GM21423 (cell line): Measurements from ENCODE around the gene CCDC63.

Source experiments
- ATAC-seq: cut with Tn5 transposase; IDR thresholded peaks from one replicate; pipeline ENCODE4 v1.9.1; 2021; ENCODE audit warnings: mild to moderate bottlenecking, moderate library complexity; ENCODE audit not compliant: unreplicated experiment

Gene CCDC63

DNA sequence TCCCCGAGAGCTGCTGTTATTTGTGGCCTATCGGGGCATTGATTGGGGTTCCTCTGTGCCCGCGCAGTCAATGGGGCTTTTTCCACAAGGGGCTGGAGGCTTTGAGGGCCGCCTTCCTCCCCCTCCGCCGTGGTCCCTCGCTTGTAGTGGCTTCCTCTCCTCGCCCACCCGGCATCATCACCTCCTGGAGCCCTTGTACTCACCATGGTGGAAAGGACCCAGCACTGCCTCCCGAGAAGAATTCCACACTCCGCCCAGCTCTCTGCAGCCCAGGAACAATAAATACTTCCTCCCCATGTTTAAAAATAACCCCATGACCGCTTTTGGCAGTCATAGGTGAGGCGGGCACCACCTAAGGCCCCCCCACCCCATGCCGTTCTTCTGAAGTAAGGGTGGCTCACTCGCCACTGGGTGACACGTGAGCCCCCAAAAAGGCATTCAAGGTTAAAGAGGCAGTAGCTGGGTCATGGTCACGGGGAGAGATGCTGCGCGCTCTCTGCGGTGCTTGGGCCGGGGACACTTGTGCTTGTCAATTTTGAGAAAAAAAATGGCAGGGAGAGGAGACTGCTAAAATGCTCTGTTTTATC is 73.6 kb downstream of the CCDC63 start, which contains the start of gene MYL2:
Gene MYL2, minus strand, starts transcription at position 256 of the 587 bp plus-strand sequence. Its CDS starts 50 bp downstream, at position 206.
- ATAC-seq: no peak

DNA sequence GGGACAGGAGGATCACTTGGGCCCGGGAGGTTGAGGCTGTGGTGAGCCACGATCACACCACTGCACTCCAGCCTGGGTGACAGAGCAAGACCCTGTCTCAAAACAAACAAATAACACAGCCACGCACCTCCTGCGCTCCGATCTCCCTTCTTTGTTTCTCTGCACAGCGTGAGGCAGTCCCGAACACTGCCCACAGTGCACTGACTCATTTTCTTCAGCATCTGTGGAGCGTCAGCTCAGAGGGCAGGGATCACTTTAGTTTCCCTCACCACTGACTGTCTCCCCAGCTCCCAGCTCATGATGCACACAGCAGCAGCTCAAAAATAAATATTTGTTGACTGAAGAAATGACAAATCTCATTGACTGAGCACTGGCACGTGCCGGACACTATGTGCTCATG is 74.5 kb downstream of the CCDC63 start:
- no peak for ATAC-seq

DNA sequence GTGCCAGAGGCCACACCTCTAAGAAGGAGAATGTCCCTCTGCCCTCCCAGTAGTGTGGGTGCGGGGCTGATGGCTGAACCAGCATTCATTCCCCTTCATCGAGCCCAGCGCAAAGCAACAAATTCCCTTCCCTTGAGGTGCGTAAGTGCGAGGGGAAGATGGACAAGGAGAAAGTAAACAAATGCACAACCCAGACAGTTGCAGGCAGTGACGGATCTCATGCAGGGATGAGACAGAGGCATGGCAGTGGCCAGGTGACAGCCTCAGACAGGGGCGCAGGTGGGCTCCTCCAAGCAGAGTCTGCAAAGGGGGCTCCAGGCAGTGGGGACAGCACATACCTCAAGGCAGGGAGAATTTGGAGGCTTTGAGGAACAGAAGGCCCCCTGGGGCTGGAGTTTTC is 75.9 kb downstream of the CCDC63 start:
- no peak for ATAC-seq

DNA sequence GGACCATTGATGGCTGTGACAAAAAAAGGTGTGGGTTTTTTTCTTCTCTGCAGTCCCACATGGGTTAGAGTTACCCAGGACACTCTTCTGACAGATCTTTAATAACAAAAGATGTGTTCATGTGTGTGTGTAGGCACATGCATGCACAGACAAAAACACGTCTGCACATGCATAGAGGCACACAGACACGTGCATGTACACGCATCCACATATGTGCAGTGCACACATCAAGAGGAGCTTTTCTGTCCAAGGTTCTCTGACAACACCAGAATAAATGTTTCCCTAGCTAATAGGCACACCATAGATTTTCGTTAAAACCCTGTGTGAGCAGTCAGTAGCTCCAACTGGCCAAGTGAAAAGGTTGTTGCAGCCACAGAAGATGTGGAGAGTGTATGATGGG is 76.4 kb downstream of the CCDC63 start:
- ATAC-seq: no peak

DNA sequence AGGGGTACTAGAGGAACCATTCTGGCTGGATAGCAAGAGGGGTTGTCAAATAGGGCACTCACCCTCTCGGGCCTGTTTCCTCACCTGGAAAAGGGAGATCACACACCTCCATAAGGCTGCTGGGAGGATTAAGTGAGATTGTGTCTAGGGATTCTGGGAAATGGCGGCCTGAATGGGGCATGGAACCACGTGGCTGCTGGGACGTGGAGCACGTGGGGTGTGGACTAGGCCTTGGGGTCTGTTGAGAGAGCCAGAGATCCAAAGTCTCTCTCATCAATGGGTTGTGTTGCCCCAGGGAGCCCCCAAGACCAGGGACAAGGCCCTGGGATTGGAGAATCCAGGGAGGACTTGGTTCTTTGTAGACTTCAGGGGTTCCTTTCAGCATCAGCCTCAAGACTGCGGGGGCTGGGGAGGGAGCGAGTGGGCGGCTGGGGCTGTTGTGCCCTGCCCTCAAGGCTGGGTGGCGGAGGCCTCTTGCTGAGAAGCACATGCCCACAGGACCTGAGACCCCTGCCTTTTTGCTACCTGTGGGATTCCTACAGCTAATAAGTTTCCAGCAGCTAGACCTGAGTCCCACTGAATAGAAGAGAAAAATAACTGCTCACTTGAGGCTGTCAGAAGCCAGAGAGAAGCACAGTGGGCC is 77.0 kb downstream of the CCDC63 start:
- ATAC-seq: no peak

DNA sequence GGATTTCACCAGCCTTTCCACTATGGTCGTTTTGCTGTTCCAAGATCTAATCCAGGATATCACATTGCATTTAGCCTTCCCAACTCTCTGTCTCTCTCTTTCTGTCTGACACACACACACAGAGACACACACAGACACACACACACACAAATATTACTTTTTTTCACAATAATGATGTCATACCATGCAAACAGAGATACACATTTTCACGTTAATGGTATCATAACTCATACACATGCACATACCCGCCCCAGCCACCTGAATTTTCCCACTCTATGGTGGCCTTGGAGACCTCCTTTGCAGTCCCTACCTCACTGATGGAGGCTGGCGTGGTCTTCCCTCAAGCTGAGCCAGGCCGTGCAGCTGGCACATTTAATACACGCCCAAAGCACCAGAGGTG is 80.8 kb downstream of the CCDC63 start:
- ATAC-seq: no peak

DNA sequence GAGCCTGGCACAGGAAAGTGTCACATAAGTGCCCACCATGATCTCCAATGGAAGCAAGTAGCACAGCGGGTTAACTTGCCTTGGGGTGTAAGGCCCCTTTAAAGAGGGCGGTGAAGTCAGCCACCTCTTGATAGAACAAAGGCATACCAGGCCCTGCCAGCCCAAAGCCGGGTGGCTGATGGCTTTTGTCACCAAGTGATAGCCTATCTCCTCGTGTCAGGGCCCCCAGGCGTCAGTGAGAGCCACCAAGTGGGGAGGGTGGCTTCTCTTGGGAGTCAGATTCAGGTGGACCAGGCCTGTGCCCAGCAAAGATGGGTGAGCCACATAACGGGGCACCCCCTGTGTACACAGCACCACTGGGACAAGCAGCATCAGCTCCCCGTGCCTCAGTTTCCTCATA is 81.9 kb downstream of the CCDC63 start:
- ATAC-seq: no peak

DNA sequence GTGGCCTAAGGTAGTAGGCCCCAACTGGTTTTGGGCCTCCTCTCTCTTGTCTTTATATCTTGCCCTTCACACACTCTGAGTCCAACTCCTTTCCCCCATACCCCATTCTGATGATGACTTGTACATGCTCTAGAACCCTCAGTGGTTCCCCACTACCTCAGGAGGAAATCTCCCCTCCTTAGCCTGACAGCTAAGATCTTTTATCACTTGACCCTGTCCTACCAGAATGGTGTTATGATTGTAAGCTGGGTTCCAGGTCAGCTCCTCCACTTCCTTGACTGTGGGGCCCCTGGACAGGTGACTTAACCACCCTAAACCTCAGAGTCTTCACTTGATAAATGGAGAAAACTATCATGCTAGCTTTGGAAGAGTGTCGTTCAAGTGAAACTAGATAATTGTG is 83.0 kb downstream of the CCDC63 start:
- no peak for ATAC-seq

DNA sequence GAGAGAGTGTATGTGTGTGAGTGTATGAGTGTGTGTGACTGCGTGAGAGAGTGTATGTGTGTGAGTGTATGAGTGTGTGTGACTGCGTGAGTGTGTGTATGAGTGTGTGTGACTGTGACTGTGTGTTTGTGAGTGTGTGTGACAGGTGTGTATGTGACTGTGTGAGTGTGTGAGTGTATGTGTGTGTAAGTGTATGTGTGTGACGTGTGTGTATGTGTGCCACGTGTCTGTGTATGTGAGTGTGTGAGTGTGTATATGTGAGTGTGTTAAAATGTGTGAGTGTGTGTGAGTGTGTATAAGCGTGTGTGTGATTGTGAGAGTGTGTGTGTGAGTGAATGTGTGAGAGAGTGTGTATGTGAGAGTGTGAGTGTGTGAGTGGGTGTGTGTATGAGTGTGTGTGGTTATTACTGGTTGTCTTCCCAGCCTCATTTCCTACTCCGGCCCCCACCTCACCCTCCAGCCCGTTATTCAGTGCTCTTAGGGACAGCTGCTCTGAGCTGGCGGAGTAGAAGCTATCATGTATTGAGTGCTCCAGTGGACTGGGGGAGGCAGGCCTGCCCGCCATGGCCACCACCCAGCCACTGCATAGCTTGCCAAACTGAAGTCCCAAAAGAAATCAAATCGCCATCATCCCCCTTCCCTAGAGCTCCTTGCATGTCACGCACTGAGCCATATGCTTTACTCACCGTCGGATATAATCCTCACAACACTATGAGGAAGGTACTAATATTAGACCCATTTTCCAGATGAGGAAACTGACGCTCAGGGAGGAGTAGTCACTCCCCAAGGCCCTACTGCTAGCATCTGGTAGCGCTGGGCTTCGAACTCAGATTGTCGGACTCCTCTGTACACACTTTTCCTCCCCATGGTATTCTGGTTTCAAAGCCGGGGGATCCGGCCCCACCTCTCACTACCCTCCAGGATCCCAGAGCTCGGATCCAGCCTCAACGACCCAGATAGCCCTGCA is 83.8 kb downstream of the CCDC63 start:
- ATAC-seq: no peak

DNA sequence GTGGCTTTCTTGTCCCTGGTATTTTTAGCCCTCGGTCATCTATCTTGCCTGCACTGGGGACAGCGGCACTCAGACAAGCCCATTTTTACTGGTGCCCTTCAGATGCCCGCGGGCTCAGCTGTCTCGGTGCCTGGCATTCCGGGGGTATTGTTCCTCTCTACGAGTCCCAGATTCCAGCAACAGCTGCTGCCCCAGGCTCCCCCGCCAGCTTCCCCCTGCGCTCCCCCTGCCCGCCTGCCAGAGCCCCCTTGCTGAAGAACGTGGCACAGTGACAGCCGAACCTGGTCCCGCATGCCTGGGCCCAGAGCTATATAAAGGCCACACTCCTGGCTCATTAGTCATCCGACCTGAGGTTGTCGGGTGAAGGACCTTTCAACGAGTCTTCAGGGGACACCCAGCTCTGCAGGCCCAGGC is 84.5 kb downstream of the CCDC63 start:
- no peak for ATAC-seq

DNA sequence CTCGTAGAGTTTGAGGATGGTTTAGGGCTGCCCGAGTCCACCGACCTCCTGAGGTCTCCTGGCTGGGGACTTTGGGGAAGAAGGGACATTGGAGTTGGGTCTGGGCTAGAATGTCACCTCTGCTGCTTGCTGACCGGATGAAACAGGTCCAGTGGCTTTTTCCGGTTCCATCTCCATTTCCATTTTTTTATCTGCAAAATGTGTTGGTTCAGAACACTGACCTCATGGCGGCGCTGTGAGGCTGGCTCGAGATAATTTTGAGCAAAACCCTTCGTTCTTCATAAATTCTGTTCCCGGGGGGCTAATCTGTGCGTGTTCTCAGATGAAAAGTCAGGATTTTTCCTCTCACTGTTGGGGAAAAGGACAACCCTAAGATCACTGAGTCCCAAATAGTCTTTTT is 85.3 kb downstream of the CCDC63 start:
- ATAC-seq: no peak

DNA sequence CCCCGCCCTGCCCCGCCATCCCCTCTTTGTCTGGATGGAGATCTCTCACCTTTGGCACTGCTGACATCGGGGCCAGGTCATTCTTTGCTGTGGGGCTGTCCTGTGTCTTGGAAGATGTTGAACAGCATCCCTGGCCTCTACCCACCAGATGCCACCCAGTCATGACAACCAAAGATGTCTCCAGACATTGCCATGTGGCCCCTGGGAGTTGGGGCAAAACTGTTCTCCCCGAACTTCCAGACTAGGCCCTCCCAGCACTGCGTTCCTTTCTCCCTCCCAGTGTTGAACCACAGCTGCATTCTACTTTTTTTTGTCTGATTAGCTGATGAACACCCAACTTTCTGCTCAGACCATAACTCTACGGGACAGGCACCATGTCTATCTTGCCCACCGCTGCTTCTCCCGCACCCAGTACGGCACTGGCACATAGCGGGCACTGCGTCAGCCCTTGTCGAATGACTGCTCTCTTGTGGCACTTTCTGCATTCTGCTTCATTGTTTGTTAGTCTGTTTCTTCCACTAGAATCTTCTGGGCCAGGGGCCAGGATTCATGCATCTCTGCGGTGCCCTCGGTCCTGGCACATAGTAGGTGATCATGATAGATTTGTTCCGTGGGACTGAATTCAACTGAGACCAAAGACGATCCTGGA is 86.7 kb downstream of the CCDC63 start:
- ATAC-seq: no peak

DNA sequence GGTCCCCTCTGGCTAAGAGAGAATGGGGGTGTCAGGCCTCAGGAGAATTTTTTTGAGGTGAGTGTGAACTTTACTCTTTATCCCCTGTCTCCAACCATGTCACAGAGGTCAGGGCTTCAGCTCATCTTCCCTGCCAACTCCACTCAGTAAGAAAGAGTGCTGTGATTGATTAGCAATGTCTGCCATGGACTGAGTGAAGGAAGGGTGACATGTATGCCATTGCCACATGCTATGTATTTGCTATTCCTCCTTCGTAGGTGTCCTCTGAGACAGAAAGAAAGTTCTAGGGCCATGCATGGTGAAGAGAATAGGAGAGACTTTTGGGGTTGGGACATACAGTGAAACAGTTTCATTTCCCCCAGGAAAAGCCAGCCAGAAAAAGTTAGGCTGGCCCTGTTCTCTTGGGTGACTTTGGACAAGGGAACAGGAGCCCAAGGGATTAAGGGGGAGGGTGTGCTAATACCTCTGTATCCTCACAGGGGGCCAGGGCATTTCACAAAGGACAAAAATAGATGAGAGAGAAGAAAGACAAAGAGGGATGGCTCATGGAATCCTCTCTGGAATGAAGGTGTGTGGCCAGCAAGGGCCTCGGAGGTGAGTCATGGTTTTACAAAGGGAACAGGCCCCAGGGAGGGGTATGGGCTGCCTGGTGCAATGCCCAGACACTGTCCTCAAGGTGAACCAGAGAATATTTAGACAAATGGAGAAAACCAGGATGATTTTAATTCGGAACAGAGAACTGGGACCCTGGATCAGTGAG is 87.5 kb downstream of the CCDC63 start:
- no peak for ATAC-seq

DNA sequence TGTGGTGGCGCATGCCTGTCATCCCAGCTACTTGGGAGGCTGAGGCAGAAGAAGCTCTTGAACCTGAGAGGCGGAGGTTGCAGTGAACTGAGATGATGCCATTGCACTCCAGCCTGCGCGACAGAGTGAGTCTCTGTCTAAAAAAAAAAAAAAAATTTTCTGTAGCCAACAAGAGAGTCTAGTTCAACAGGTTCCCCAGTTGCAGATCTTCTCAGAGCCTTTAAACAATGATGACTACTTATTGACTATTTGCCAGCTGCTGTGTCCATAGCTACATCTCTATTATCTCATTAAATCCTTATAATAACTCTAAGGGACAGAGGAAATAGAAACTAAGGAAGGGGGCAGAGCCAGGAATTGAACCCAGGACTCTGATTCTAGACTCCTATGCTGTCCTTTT is 88.8 kb downstream of the CCDC63 start:
- no peak for ATAC-seq

DNA sequence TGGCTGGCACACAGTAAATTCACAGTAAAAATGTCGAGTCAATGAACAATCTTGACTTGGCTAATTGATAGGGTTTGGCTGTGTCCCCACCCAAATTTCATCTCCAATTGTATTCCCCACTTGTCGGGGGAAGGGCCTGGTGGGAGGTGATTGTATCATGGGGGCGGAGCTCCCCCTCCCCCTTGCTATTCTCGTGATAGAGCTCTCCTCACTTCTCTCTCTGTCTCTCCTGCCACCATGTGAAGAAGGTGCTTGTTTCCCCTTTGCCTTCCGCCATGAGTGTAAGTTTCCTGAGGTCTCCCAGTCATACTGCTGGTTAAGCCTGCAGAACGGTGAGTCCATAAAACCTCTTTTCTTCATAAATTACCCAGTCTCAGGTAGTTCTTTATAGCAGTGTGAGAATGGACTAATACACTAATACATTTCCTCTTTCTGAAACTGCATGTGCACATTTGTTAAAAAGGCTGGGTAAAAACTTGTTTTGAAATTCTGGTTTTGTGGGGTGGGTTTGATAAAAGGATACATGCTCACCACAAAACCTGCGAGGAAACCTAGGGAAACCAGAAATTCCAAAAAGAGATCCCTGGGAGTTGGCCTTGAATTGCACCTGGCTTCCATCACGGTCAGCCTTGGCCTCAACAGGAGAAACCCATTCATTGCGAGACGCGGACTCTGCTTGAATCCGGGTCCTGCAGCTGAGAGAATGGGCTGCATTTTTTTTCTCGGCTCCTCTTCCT is 89.7 kb downstream of the CCDC63 start:
- no peak for ATAC-seq

DNA sequence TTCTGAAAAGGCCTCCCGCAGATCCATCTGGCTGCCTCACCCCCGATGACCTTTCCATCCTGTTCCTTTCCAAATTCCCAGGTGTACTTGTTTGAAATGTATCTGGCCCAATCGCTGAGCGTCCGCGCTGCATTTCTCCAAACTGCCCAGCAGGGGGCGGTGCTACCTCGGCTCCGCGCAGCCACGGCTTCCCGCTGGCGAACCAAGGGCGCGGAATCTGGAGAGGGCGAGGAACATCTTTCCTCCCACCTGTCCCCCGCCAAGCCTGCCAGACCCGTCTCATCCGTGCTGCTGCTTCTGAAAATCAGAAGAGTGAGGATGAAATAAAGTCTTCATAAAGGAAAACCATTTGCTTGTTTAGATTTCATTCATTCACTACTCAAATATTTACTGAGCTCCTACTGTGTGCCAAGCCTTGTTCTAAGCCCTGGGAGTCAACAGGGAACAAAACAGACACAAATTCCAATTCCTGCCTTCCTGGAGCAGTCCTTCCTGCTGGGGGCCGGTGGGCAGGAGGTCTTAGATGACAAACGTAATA is 90.4 kb downstream of the CCDC63 start:
- no peak for ATAC-seq

DNA sequence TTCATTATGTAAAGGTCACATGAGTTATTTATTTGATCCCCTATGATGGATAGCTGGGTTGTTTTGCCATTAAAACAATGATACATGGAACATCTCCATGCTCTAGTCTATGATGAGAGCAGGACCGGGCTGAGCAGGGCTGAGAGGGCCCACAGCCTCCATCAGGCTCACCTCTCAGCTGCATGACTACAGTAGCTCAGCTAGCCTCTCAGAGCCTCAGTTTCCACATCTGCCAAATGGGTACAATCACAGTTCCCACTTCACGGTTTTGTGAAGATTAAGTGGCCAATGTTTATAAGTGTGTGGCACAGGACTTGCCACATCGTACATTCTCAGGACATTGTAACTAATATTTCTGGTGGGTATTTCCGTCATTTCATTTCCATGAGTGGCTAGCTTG is 93.5 kb downstream of the CCDC63 start:
- ATAC-seq: no peak

DNA sequence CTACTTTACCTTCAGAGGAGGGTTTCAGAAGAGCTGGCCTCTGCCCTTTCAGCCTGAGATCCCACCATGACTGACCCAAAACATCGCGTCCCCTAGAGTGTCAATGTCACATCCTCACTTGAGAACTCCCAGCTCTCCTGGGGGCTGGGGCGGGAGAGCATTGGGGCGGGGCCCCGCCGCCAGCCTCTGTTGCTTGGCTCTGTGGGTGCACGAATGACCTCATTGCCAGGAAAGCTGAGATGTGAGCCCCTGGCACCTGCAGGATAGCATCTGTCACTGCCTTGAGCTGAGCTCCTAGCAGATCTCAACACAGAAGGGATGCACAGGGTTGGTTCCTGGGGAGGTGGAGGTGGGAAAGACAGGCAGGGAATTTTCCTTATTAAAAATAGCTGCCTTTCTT is 94.1 kb downstream of the CCDC63 start:
- ATAC-seq: no peak

DNA sequence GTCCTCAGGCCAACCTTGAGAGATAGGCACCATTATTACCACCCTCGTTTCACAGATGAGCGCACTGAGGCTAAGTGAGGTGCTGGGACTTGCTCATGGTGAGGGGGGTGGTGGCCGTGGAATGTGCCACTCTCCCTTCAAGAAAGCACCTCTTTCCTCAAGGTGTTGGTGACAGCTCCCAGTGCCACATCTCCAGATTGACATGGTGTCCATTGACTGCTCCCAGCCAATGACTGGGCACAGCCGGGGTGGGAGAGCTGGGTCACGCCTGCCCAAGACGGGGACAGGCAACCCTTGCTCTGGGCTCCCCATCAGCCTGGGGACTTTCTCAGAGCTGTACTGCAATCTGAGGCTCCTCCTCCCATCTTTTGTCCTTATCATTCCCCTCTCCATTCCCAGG is 94.6 kb downstream of the CCDC63 start:
- no peak for ATAC-seq

DNA sequence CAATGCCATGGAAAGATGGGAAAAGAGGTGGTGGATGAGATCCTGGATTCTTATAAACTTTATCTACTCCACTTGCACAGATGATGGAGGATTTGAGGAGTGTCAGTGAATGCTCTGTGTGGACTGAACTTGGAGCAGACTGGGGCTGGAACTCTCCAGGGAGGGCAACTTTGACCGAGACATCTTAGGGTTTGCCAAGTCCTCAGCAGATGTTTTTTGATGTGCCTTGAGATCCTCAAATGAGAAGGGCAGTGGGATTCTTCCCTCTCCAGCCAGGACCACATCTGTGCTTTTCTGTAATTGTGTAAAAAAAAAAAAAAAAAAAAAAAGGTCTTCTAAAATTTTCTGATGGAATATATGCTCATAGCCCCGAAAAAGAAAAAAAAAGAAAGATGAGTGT is 96.6 kb downstream of the CCDC63 start:
- ATAC-seq: no peak
